ENCODE data around the gene GRB2. TPM values are rescaled to one million over a fixed set of nuclear protein-coding genes. Genes with fewer than 3 reads are reported as not detected.

The GRB2 gene
- total and polyA plus RNA-seq, 2 donors (not counting 1 experiment from before 2014, with no cell fraction given) = 114 to 219 TPM

DNA sequence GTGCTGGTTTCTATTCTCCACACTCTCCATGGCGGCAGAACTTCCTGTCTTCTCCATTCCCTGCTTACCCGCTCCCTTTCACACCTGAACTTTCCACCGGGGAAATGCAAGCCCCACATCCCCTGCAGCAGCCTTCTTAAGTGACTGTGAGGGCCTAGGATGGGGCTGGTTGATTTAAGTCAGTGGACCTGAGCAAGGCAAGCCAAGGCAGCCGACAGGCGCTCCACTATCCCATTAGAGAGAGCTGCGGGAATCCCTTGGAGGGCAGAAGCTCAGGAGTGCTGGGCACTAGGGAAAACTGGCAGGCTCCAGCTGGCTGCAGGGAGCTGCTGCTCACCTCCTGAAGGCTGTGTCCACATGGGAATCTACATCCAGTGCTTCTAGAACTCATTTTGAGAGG lies 80.1 kb downstream of the GRB2 start:
- peak overlapping the region; percentile 90 for H3K27ac Mint-ChIP-seq
- H3K9me3 Mint-ChIP-seq (ENCODE audit: insufficient read depth) = no peaks in the 10 kb centered on the region
- Histone ChIP-seq H3K27me3 (replicated peaks in 1 of 4; ENCODE audit: control extremely low read depth in 1 of 4, control insufficient read depth in 3 of 4, insufficient read depth in 4 of 4, low read length in 3 of 4) (no peaks in the 10 kb centered on the region), H3K27ac (ENCODE audit: low read length in 2 of 2) (peak overlapping the region; percentile 75 to 83), H2AFZ (ENCODE audit: insufficient read depth, low read depth, low read length, poor library complexity, severe bottlenecking) (no peak overlapping the region), H3K9me3 (ENCODE audit: control extremely low read depth in 1 of 3, control insufficient read depth in 2 of 3, insufficient read depth in 1 of 3, low read length in 2 of 3) (peaks cover 0 to 2% (median 0%) of the 10 kb centered on the region in 3 donors), H3K4me2 (replicated peaks; ENCODE audit: low read depth, low read length, poor library complexity, severe bottlenecking) (peak overlapping the region; percentile 57), H3K4me3 (ENCODE audit: control extremely low read depth in 1 of 5, extremely low read depth in 1 of 5, insufficient read depth in 1 of 5, low read depth in 2 of 5, low read length in 4 of 5) (no peak overlapping the region), H4K20me1 (ENCODE audit: control insufficient read depth, insufficient read depth, low read length, poor library complexity, severe bottlenecking) (no peaks in the 10 kb centered on the region), H3K9ac (ENCODE audit: low read length) (no peak overlapping the region), H3K79me2 (ENCODE audit: control insufficient read depth, insufficient read depth, low read length) (peaks cover 100% of the 10 kb centered on the region), H3K4me1 (ENCODE audit: control insufficient read depth in 2 of 2, insufficient read depth in 2 of 2, low read length in 2 of 2) (peaks cover 60 to 70% of the 10 kb centered on the region in 2 donors), H3K36me3 (replicated peaks in 1 of 2; ENCODE audit: control extremely low read depth in 1 of 2, control insufficient read depth in 1 of 2, extremely low read depth in 1 of 2, insufficient read depth in 2 of 2, low read length in 1 of 2) (peaks cover 10 to 56% of the 10 kb centered on the region in 2 experiments)
- intact Hi-C loops (cut with micrococcal nuclease) = no loop called here
- WGBS (ENCODE audit: insufficient coverage) = 97% methylated on average over 3 of the region's 6 CpGs
- TF ChIP-seq, protein P1, sequence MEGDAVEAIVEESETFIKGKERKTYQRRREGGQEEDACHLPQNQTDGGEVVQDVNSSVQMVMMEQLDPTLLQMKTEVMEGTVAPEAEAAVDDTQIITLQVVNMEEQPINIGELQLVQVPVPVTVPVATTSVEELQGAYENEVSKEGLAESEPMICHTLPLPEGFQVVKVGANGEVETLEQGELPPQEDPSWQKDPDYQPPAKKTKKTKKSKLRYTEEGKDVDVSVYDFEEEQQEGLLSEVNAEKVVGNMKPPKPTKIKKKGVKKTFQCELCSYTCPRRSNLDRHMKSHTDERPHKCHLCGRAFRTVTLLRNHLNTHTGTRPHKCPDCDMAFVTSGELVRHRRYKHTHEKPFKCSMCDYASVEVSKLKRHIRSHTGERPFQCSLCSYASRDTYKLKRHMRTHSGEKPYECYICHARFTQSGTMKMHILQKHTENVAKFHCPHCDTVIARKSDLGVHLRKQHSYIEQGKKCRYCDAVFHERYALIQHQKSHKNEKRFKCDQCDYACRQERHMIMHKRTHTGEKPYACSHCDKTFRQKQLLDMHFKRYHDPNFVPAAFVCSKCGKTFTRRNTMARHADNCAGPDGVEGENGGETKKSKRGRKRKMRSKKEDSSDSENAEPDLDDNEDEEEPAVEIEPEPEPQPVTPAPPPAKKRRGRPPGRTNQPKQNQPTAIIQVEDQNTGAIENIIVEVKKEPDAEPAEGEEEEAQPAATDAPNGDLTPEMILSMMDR (IDR thresholded peaks at IDR 0.05) = no peak
- no peak for TF ChIP-seq EZH2 (IDR thresholded peaks at IDR 0.05; ENCODE audit: borderline replicate concordance, insufficient read depth, low read depth, low read length, poor library complexity, severe bottlenecking)
- peak overlapping the region; percentile 64 for H3K4me3 Mint-ChIP-seq
- no peak for ATAC-seq (ENCODE audit: low read depth)
- ChIA-PET POLR2A (interaction anchor here (0.6 kb wide), 1 partner anchor 28 kb away, joined by 3 read pairs; no protein-coding TSS in a partner anchor), CTCF (interaction anchor here (0.8 to 15.8 kb wide), 9 partner anchors 17 to 212 kb away, joined by 3 to 264 read pairs (median 4); partner anchors contain the start of genes GRB2 and SLC25A19)
- peaks cover 59% of the 10 kb centered on the region for H3K4me1 Mint-ChIP-seq
- H3K27me3 Mint-ChIP-seq = no peaks in the 10 kb centered on the region
- no peak for DNase-seq

DNA sequence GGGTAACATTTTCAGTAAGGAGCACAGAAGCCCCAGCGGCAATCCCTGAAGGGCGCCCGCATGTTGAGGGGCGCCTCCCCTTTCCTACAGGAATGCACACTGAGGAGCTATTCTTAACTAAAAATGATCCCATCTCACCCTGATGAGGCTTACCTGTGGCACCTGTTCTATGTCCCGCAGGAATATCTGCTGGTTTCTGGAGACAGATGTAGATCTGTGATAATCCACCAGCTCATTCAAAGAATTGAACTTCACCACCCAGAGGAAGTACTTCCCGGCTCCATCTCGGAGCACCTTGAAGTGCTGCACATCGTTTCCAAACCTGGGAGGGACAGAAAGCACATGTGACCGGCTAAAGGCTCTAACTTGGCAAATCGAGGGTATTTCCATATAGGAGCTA lies 84.0 kb downstream of the GRB2 start:
- Histone ChIP-seq H3K27me3 (replicated peaks in 1 of 4; ENCODE audit: control extremely low read depth in 1 of 4, control insufficient read depth in 3 of 4, insufficient read depth in 4 of 4, low read length in 3 of 4) (no peaks in the 10 kb centered on the region), H4K20me1 (ENCODE audit: control insufficient read depth, insufficient read depth, low read length, poor library complexity, severe bottlenecking) (no peaks in the 10 kb centered on the region), H3K4me1 (ENCODE audit: control insufficient read depth in 2 of 2, insufficient read depth in 2 of 2, low read length in 2 of 2) (peaks cover 53 to 74% of the 10 kb centered on the region in 2 donors), H3K4me2 (replicated peaks; ENCODE audit: low read depth, low read length, poor library complexity, severe bottlenecking) (no peak overlapping the region), H3K36me3 (replicated peaks in 1 of 2; ENCODE audit: control extremely low read depth in 1 of 2, control insufficient read depth in 1 of 2, extremely low read depth in 1 of 2, insufficient read depth in 2 of 2, low read length in 1 of 2) (peaks cover 13 to 61% of the 10 kb centered on the region in 2 experiments), H3K79me2 (ENCODE audit: control insufficient read depth, insufficient read depth, low read length) (peaks cover 95% of the 10 kb centered on the region), H3K9ac (ENCODE audit: low read length) (no peak overlapping the region), H3K27ac (ENCODE audit: low read length in 2 of 2) (peak overlapping the region in 1 of 2 donors; percentile 47), H3K4me3 (ENCODE audit: control extremely low read depth in 1 of 5, extremely low read depth in 1 of 5, insufficient read depth in 1 of 5, low read depth in 2 of 5, low read length in 4 of 5) (no peak overlapping the region), H3K9me3 (ENCODE audit: control extremely low read depth in 1 of 3, control insufficient read depth in 2 of 3, insufficient read depth in 1 of 3, low read length in 2 of 3) (no peaks in the 10 kb centered on the region), H2AFZ (ENCODE audit: insufficient read depth, low read depth, low read length, poor library complexity, severe bottlenecking) (no peak overlapping the region)
- H3K4me3 Mint-ChIP-seq = no peak overlapping the region
- no peak for TF ChIP-seq EZH2 (IDR thresholded peaks at IDR 0.05; ENCODE audit: borderline replicate concordance, insufficient read depth, low read depth, low read length, poor library complexity, severe bottlenecking)
- TF ChIP-seq, protein P1 (IDR thresholded peaks at IDR 0.05) = no peak
- H3K4me1 Mint-ChIP-seq = peaks cover 69% of the 10 kb centered on the region
- ATAC-seq (ENCODE audit: low read depth) (no peak), DNase-seq (no peak)
- CTCF ChIA-PET = interaction anchor here (0.6 to 15.8 kb wide), 16 partner anchors 9 to 92 kb away, joined by 3 to 264 read pairs (median 18); partner anchors contain the start of genes GRB2, MIF4GD and SLC25A19
- WGBS (ENCODE audit: insufficient coverage) = 95% methylated on average over 7 of the region's 10 CpGs
- H3K27me3 Mint-ChIP-seq = no peaks in the 10 kb centered on the region
- intact Hi-C loops (cut with micrococcal nuclease) = no loop called here
- H3K27ac Mint-ChIP-seq = peak overlapping the region; percentile 92
- POLR2A ChIA-PET = interaction anchor here (0.6 to 5.5 kb wide), 7 partner anchors 10 to 366 kb away, joined by 3 to 103 read pairs (median 4); no protein-coding TSS in a partner anchor
- H3K9me3 Mint-ChIP-seq (ENCODE audit: insufficient read depth) = no peaks in the 10 kb centered on the region

Data from B cell (primary cell).